Lower lobe of right lung (tissue), 2 donors: ENCODE results near the gene CEP104. TPM values are rescaled to one million over a fixed set of nuclear protein-coding genes. Genes with fewer than 3 reads are reported as not detected.

Source experiments
- ATAC-seq, 2 donors: fragments of 200-7000 bp; cut with Tn5 transposase; one replicate each; pipeline ENCODE4 v1.9.1; 2020 to 2022; ENCODE audit warnings: mild to moderate bottlenecking in 2 of 2, moderate library complexity in 2 of 2
- DNase-seq: peaks from one replicate; pipeline ENCODE4 v3.0.0-alpha.2; 2020
- H3K27ac ChIP-seq: fragments of 200-600 bp; one replicate; pipeline ENCODE4 v1.8.0; 2022
- H3K27me3 ChIP-seq: fragments of 200-600 bp; one replicate; pipeline ENCODE4 v1.8.0; 2022; ENCODE audit warnings: low read depth
- H3K36me3 ChIP-seq: fragments of 200-600 bp; one replicate; pipeline ENCODE4 v1.8.0; 2022; ENCODE audit warnings: mild to moderate bottlenecking
- H3K4me1 ChIP-seq: fragments of 200-600 bp; one replicate; pipeline ENCODE4 v1.8.0; 2022
- H3K4me3 ChIP-seq: fragments of 200-600 bp; one replicate; pipeline ENCODE4 v1.8.0; 2022; ENCODE audit warnings: mild to moderate bottlenecking
- H3K9me3 ChIP-seq: fragments of 200-600 bp; one replicate; pipeline ENCODE4 v1.8.0; 2022
- CTCF ChIP-seq: fragments of 200-600 bp; IDR thresholded peaks from one replicate; pipeline ENCODE4 v1.8.0; 2022; ENCODE audit warnings: antibody characterized with exemption, mild to moderate bottlenecking
- intact Hi-C: fragments of 100-400 bp; cut with DNase I; formaldehyde crosslinking; loops from one replicate; pipeline ENCODE4 v1.11.0; 2022
- total RNA-seq: library from RNA; stranded (reverse); fragmentation: NEBNext Ultra II Directional; extraction: Animal tissue kit (Norgen Biotek cat#: 25700); gene quantifications from one replicate; pipeline ENCODE4 v1.2.1, GENCODE V29; 2021
- donor health status: DM: no; HTN: yes; CAD: no; lungs with severe emphysema.

CEP104 gene
- total RNA-seq, 1 donor from 2014 or later, result 53.9 TPM

DNA sequence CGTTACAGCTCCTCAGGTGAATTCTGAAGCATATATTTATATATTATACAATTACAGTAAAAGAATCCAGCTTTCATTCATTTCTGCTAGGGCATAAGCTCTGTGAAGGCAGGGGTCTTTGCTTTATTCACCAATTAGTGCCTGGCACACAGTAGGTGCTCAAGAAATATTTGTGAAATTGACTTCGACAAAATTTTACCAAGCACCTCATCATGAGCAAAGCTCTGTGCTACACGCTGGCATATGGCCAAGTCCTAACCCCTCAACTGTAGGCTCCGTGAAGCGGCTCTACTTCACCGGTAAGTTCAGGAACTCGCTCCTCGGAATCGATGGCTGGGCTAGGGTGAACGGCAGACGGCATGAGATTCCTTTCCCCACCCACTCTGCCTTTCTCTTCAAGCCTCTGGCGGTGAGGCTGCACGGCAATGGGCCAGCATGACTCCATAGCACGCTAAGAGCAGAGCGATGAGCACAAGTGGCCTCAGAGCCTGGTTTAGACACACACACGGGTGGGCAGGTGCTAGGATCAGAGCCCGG, 34.4 kb upstream of the CEP104 start:
- TF ChIP-seq CTCF, result no peak
- Histone ChIP-seq H3K36me3 (peaks cover 56% of the 10 kb centered on the region), H3K4me3 (peak overlapping the region; percentile 1), H3K9me3 (no peaks in the 10 kb centered on the region), H3K4me1 (peaks cover 6% of the 10 kb centered on the region), H3K27me3 (no peaks in the 10 kb centered on the region), H3K27ac (no peak overlapping the region)
- ATAC-seq (no peak), DNase-seq (peak; percentile 42)
- intact Hi-C loops, result no loop called here

DNA sequence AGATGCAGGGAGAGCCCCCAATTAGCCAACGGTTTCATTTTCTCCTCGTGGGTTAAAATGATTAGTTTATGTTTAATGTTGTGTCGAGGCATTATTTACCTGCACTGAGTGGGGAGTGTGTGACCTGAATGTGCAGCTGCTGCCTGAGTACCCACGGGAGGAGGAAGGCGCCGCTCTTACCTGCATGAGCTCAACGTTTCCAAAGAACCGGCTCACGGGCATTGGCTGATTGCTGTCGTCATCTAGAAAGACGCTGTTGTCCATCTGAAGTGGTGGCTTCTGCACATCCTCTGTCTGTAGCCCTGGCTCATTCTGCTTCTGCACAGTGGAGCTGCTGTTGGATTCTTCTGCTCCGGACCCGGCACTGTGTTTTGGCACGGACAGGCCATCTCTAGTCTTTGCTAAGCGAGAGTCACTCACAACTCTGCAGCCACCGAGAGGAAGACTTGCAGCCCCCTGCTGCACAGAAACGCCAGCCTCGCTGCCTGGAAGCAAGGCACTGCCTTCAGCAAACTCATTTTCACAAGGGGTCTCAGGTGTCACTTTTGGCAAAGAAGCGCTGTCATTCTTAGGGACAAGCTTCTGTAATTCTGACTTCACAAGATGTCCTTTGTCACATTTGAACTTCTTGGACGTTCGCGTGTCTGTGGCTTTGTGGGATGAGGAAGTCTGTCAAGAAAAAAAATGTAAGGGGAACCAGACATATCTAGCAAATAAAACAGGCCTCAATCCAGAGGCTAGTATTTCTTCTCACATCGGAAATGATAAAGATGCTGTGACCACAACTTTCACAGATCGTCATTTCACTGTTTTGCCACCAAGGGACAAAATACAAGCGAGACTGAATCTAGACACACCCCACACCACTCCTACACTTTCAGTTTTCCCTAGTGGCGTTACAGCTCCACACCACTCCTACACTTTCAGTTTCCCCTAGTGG, 33.6 kb upstream of the CEP104 start:
- DNase-seq, result peak; percentile 41
- TF ChIP-seq CTCF, result no peak
- H3K4me3 ChIP-seq, result peak overlapping the region; percentile 1
- H3K27ac ChIP-seq, result peak overlapping the region; percentile 26
- peak; percentile 65 to 71 for ATAC-seq
- intact Hi-C loops, result no loop called here
- peaks cover 6% of the 10 kb centered on the region for H3K4me1 ChIP-seq
- peaks cover 64% of the 10 kb centered on the region for H3K36me3 ChIP-seq
- H3K27me3 ChIP-seq, result no peaks in the 10 kb centered on the region
- H3K9me3 ChIP-seq, result no peaks in the 10 kb centered on the region

- DNase-seq (peak; percentile 45), ATAC-seq (peak; percentile 39 to 50)
- H3K27ac ChIP-seq, result peak overlapping the region; percentile 26
- peaks cover 6% of the 10 kb centered on the region for H3K4me1 ChIP-seq
- no peak for TF ChIP-seq CTCF
- intact Hi-C loops, result no loop called here
- H3K4me3 ChIP-seq, result no peak overlapping the region
- H3K27me3 ChIP-seq, result no peaks in the 10 kb centered on the region
- H3K9me3 ChIP-seq, result no peaks in the 10 kb centered on the region
- H3K36me3 ChIP-seq, result peaks cover 71% of the 10 kb centered on the region
These were observed 32.9 kb upstream of the CEP104 start for GRCh38 chr1:3889936-3890335.

- H3K4me1 ChIP-seq, result peaks cover 6% of the 10 kb centered on the region
- intact Hi-C loops, result no loop called here
- ATAC-seq (no peak), DNase-seq (peak; percentile 29)
- no peak overlapping the region for H3K27ac ChIP-seq
- no peaks in the 10 kb centered on the region for H3K27me3 ChIP-seq
- H3K9me3 ChIP-seq, result no peaks in the 10 kb centered on the region
- no peak overlapping the region for H3K4me3 ChIP-seq
- no peak for TF ChIP-seq CTCF
- H3K36me3 ChIP-seq, result peaks cover 86% of the 10 kb centered on the region
These were observed 31.3 kb upstream of the CEP104 start for GRCh38 chr1:3888301-3888700.

DNA sequence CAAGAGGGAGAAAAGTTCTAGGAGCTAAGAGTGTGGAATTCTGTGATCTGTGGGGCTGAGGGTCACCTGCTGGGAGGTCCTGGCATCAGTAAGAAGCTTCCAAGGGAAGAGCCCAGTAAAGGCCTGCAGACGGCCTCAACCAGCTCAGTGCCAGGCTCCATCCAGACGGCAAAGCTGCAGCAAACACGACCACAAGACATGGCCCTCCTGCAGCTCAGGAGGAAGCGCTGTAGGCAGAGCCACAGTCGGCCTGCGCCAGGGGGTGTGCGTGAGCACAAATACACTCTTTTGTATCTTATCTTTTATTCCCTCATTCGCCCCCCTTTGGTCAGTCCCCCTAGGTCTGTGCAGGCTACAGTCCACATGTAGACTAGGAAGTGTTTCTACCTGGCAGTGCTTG, 29.7 kb upstream of the CEP104 start:
- peaks cover 6% of the 10 kb centered on the region for H3K4me1 ChIP-seq
- intact Hi-C loops, result no loop called here
- H3K9me3 ChIP-seq, result no peaks in the 10 kb centered on the region
- H3K36me3 ChIP-seq, result peaks cover 86% of the 10 kb centered on the region
- no peak for TF ChIP-seq CTCF
- H3K27me3 ChIP-seq, result no peaks in the 10 kb centered on the region
- DNase-seq (peak; percentile 18), ATAC-seq (no peak)
- no peak overlapping the region for H3K4me3 ChIP-seq
- no peak overlapping the region for H3K27ac ChIP-seq
